ENCODE measurements around the gene INTS11.

GRCh38 chr1:1314678-1315335 lies 9.7 kb downstream of the INTS11 start:
- no peak for TF ChIP-seq CTCF (IDR thresholded peaks at IDR 0.05; ENCODE audit: low read depth, low read length, poor library complexity, severe bottlenecking)
- no peak for TF ChIP-seq EZH2phosphoT487 (IDR thresholded peaks at IDR 0.05; ENCODE audit: borderline replicate concordance, low read length)
